Tibial nerve (tissue), 4 donors: ENCODE data around the gene ZFAND3. TPM values are rescaled to one million over a fixed set of nuclear protein-coding genes. Genes with fewer than 3 reads are reported as not detected.
"Not testable (repeated sequence)": the region's sequence is repeated elsewhere in the genome, so short reads cannot be mapped to it uniquely, and the experiment has no call there.

Source experiments
- DNase-seq, 2 donors: peaks; one replicate each; pipeline ENCODE4 v3.0.0-alpha.2; 2019; ENCODE audit warnings: low spot score in 2 of 2
- H3K27ac ChIP-seq, 4 donors: fragments of 200-600 bp; sonication (generic) in 3 of 4; one replicate each; pipeline ENCODE4 v1.5.1; 2017 to 2019; ENCODE audit warnings: mild to moderate bottlenecking in 1 of 4
- H3K27me3 ChIP-seq, 2 donors: fragments of 200-600 bp; sonication (generic) in 1 of 2; one replicate each; pipeline versions ENCODE4 v1.5.1 to v1.6.0; 2017 to 2019
- H3K36me3 ChIP-seq, 3 donors: fragments of 200-600 bp; sonication (generic); one replicate each; pipeline ENCODE4 v1.5.1; 2018 to 2019
- H3K4me1 ChIP-seq, 4 donors: fragments of 200-600 bp; sonication (generic) in 3 of 4; one replicate each; pipeline ENCODE4 v1.5.1; 2017 to 2019
- H3K4me3 ChIP-seq, 4 donors: fragments of 200-600 bp; sonication (generic) in 3 of 4; one replicate each; pipeline ENCODE4 v1.5.1; 2017 to 2019; ENCODE audit warnings: mild to moderate bottlenecking in 1 of 4, moderate library complexity in 1 of 4
- H3K9me3 ChIP-seq, 4 donors: fragments of 200-600 bp; sonication (generic) in 3 of 4; one replicate each; pipeline ENCODE4 v1.5.1; 2017 to 2019
- EP300 ChIP-seq, 2 donors: sonication (generic); formaldehyde crosslinking; IDR thresholded peaks; one replicate each; pipeline ENCODE4 v1.6.1; 2017; ENCODE audit warnings: antibody characterized with exemption in 2 of 2, mild to moderate bottlenecking in 1 of 2
- POLR2A ChIP-seq, 2 donors: fragments of 450-650 bp; IDR thresholded peaks; one replicate each; pipeline ENCODE4 v1.6.1; 2017; ENCODE audit warnings: antibody characterized with exemption in 2 of 2, mild to moderate bottlenecking in 2 of 2, moderate library complexity in 2 of 2
- WGBS, 2 donors: methylation state at CpG; one replicate each; pipeline ENCODE4 v1.1.5; 2018; 5-methylcytosine and 5-hydroxymethylcytosine counted together
- total RNA-seq, 4 donors: library from RNA; depleted of rRNA; stranded (reverse); fragments of >200 nt; gene quantifications; one replicate each; pipeline ENCODE4 v1.1.0, GENCODE V29; 2016
- TF ChIP-seq, protein P1 (sequence below), 5 experiments: fragments of 200-600 bp in 3 of 5; fragments of 450-650 bp in 2 of 5; sonication (generic) in 3 of 5; IDR thresholded peaks; one replicate each; pipeline ENCODE4 v1.5.1; 2016 to 2019; ENCODE audit warnings: antibody characterized with exemption in 5 of 5, mild to moderate bottlenecking in 3 of 5, moderate library complexity in 2 of 5

The ZFAND3 gene
- total RNA-seq, 4 donors from 2014 or later, result 30.1 to 47.9 (median 39.1) TPM

DNA sequence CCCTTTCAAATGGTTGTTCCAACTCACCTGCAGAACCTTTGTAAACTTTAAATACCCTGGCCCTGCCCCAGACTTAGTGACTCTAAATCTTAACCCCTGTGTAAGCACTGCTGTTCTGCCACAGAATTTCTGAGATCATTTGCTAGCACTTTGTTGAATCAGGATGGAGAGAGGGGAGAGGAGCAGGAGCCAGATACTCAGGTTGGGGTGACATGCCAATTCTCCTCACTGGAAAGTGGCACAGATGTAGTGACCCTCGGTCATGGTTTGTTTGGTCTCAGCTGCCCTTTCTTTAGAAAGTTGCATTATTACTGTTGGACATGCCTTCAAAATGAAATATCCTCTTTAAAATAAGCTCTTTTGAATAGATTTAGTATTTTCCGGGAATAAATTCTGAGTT is 168.0 kb downstream of the ZFAND3 start:
- TF ChIP-seq, protein P1, sequence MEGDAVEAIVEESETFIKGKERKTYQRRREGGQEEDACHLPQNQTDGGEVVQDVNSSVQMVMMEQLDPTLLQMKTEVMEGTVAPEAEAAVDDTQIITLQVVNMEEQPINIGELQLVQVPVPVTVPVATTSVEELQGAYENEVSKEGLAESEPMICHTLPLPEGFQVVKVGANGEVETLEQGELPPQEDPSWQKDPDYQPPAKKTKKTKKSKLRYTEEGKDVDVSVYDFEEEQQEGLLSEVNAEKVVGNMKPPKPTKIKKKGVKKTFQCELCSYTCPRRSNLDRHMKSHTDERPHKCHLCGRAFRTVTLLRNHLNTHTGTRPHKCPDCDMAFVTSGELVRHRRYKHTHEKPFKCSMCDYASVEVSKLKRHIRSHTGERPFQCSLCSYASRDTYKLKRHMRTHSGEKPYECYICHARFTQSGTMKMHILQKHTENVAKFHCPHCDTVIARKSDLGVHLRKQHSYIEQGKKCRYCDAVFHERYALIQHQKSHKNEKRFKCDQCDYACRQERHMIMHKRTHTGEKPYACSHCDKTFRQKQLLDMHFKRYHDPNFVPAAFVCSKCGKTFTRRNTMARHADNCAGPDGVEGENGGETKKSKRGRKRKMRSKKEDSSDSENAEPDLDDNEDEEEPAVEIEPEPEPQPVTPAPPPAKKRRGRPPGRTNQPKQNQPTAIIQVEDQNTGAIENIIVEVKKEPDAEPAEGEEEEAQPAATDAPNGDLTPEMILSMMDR (IDR thresholded peaks at IDR 0.05), result no peak
- no peak for TF ChIP-seq EP300 (IDR thresholded peaks at IDR 0.05)
- no peak for TF ChIP-seq POLR2A (IDR thresholded peaks at IDR 0.05)
- 57 to 71% methylated on average over 2 of the region's 2 CpGs for whole genome bisulfite sequencing, 2 donors
- DNase-seq, result no peak
- Histone ChIP-seq H3K9me3 (no peaks in the 10 kb centered on the region), H3K36me3 (no peaks in the 10 kb centered on the region), H3K4me3 (no peak overlapping the region), H3K4me1 (peaks cover 0 to 78% (median 21%) of the 10 kb centered on the region in 4 donors), H3K27ac (no peak overlapping the region), H3K27me3 (no peaks in the 10 kb centered on the region)

DNA sequence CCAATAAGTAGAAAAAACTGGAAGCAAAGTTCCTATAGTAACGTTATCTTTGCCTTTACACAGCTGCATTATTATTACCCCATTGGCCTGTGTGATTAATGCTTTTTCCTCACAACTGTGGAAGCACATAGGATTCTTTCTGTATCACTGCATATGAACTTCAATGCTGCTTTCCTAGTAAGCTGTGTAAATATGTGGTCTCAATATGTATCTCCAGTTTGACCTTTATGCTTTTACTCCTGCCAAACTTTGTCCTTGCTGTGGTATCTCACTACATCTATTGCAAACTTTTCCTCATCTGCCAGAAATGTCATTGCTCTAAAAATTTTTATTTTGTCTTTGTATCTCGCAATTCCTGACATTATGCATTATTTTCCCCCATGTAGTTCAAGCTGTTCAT is 168.6 kb downstream of the ZFAND3 start:
- Histone ChIP-seq H3K4me1 (peaks cover 0 to 78% (median 21%) of the 10 kb centered on the region in 4 donors), H3K4me3 (no peak overlapping the region), H3K27me3 (no peaks in the 10 kb centered on the region), H3K27ac (no peak overlapping the region), H3K9me3 (no peaks in the 10 kb centered on the region), H3K36me3 (no peaks in the 10 kb centered on the region)
- 47 to 57% methylated on average over 2 of the region's 2 CpGs for WGBS, 2 donors
- TF ChIP-seq POLR2A (IDR thresholded peaks at IDR 0.05) (no peak), EP300 (IDR thresholded peaks at IDR 0.05) (no peak)
- TF ChIP-seq, protein P1 (IDR thresholded peaks at IDR 0.05), result no peak
- no peak for DNase-seq

DNA sequence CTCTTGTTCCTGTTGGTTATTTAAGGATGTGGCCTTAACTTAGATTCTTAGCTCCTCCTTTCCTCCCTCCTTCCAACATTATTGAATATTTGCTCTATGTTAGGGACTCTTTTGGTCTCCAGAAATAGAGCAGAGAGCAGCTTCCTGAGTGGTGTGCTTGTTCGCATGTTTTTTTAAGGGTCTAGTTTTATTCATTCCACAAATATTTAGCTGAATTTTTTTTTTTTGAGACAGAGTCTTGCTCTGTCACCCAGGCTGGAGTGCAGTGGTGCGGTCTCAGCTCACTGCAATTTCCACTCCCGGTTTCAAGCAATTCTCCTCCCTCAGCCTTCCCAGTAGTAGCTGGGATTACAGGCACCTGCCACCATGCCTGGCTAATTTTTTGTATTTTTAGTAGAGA is 169.2 kb downstream of the ZFAND3 start:
- peaks cover 0 to 79% (median 21%) of the 10 kb centered on the region in 4 donors for H3K4me1 ChIP-seq
- DNase-seq, result no peak
- no peaks in the 10 kb centered on the region for H3K27me3 ChIP-seq
- no peaks in the 10 kb centered on the region for H3K9me3 ChIP-seq
- no peaks in the 10 kb centered on the region for H3K36me3 ChIP-seq
- WGBS, 2 donors, result 35 to 48% methylated on average over 3 of the region's 3 CpGs
- TF ChIP-seq EP300 (IDR thresholded peaks at IDR 0.05) (no peak), POLR2A (IDR thresholded peaks at IDR 0.05) (no peak)
- TF ChIP-seq, protein P1 (IDR thresholded peaks at IDR 0.05), result no peak
- no peak overlapping the region for H3K27ac ChIP-seq
- no peak overlapping the region for H3K4me3 ChIP-seq

DNA sequence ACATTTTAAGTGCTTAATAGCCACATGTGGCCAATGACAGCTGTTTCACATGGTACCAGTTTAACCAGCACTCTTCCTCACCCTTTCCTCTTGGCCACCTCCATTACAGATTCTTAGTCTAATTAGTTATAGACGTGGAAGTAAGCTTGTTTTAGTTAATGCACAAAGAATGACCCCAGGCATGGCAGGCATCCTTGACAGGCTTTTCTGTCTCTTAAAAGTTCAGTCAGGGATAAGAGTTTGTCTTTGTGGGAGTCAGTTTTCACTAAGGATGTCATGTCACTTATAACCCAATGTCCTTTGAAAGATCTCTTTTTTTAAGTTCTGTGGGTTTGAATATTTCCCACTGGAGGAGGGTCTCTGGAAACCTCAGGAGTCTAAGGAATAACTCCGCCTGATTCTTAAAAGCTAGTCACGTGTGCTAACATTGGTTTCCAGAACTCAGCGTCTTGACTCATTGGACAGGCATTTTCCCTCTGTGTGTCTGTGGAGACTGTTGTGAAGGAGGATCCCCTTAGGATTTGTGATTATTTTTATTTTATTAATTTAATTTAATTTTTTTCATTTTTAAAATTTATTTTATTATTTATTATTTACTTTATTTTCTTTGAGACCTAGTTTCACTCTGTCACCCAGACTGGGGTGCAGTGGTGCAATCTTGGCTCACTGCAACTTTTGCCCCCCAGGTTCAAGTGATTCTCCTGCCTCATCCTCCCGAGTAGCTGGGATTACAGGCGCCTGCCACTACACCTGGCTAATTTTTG is 171.4 kb downstream of the ZFAND3 start:
- no peak overlapping the region for H3K4me3 ChIP-seq
- H3K4me1 ChIP-seq, result peaks cover 0 to 79% (median 25%) of the 10 kb centered on the region in 4 donors
- no peaks in the 10 kb centered on the region for H3K36me3 ChIP-seq
- TF ChIP-seq POLR2A (IDR thresholded peaks at IDR 0.05) (no peak), EP300 (IDR thresholded peaks at IDR 0.05) (no peak)
- TF ChIP-seq, protein P1 (IDR thresholded peaks at IDR 0.05), result no peak
- 51 to 56% methylated on average over 6 of the region's 6 CpGs for WGBS, 2 donors
- H3K27ac ChIP-seq, result peak overlapping the region in 1 of 4 donors; percentile 13
- no peaks in the 10 kb centered on the region for H3K9me3 ChIP-seq
- H3K27me3 ChIP-seq, result no peaks in the 10 kb centered on the region
- DNase-seq, result no peak

DNA sequence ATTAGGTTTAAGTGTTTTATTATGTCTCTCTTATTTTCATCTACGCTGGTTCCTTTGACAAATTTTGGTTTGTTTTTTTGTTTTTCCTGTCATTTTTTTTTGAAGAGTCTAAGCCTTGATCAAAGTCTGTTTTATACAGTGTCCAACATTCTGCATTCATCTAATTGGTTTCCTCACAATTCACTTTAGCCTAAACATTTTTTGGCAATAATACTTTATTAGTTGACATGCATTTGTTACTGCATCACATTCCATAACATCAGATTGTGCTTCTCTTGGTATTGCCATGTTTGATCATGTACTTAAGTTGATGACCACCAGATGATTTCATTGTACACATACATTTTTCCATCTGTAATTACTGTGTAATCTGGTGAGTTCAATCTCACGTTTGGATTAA is 173.2 kb downstream of the ZFAND3 start:
- H3K27ac ChIP-seq, result no peak overlapping the region
- no peak overlapping the region for H3K4me3 ChIP-seq
- no peak for DNase-seq
- no peak for TF ChIP-seq POLR2A (IDR thresholded peaks at IDR 0.05)
- no peak for TF ChIP-seq EP300 (IDR thresholded peaks at IDR 0.05)
- TF ChIP-seq, protein P1 (IDR thresholded peaks at IDR 0.05), result no peak
- WGBS, 2 donors, result 90 to 93% methylated on average over 2 of the region's 2 CpGs
- peaks cover 0 to 63% (median 23%) of the 10 kb centered on the region in 4 donors for H3K4me1 ChIP-seq
- H3K27me3 ChIP-seq, result no peaks in the 10 kb centered on the region
- no peaks in the 10 kb centered on the region for H3K36me3 ChIP-seq
- H3K9me3 ChIP-seq, result no peaks in the 10 kb centered on the region

DNA sequence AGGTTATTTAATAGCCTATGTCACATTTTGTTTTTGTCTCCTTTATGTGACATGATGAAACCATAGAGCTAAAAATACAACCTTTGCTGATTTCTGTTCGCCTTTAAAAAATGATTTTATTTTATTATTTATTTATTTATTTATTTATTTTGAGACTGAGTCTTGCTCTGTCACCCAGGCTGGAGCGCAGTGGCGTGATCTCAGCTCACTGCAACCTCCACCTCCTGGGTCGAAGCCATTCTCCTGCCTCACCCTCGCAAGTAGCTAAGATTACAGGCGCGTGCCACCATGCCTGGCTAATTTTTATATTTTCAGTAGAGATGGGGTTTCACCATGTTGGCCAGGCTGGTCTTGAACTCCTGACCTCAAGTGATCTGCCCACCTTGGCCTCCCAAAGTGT is 173.7 kb downstream of the ZFAND3 start:
- not testable (repeated sequence) for H3K36me3 ChIP-seq, H3K9me3 ChIP-seq, DNase-seq, H3K27ac ChIP-seq, H3K27me3 ChIP-seq, H3K4me3 ChIP-seq
- peaks cover 0 to 59% (median 20%) of the 10 kb centered on the region in 4 donors for H3K4me1 ChIP-seq
- WGBS, 2 donors, result 97 to 98% methylated on average over 7 of the region's 7 CpGs
